Suppressor macrophage (primary cell): ENCODE data around the gene STPG4.
"Not testable (repeated sequence)": the region's sequence is repeated elsewhere in the genome, so short reads cannot be mapped to it uniquely, and the experiment has no call there.

Experiments used
- DNase-seq, 4 experiments: peaks; one replicate each; pipeline ENCODE4 v3.0.0-alpha.2; 2020 to 2022

Gene STPG4

GRCh38 chr2:47172922-47173695 lies 18.0 kb upstream of the STPG4 start:
- DNase-seq: no peak

GRCh38 chr2:47172156-47172921 lies 17.2 kb upstream of the STPG4 start:
- peak in 3 of 4 experiments; percentile 43 to 50 (median 46) for DNase-seq

- DNase-seq: no peak
Measured at GRCh38 chr2:47169784-47170183, 14.7 kb upstream of the STPG4 start.

- not testable (repeated sequence) for DNase-seq
Measured at GRCh38 chr2:47168895-47169294, 13.8 kb upstream of the STPG4 start.

- no peak for DNase-seq
Measured at GRCh38 chr2:47167149-47167548, 12.0 kb upstream of the STPG4 start.

GRCh38 chr2:47165001-47165555 lies 10.0 kb upstream of the STPG4 start:
- peak in 2 of 4 experiments; percentile 8 to 36 for DNase-seq

GRCh38 chr2:47162780-47163179 lies 7.7 kb upstream of the STPG4 start:
- no peak for DNase-seq

- no peak for DNase-seq
Measured at GRCh38 chr2:47161475-47161874, 6.4 kb upstream of the STPG4 start.

- DNase-seq: peak in 2 of 4 experiments; percentile 61 to 62
Measured at GRCh38 chr2:47160660-47161059, 5.6 kb upstream of the STPG4 start.

- no peak for DNase-seq
Measured at GRCh38 chr2:47160211-47160610, 5.1 kb upstream of the STPG4 start.

GRCh38 chr2:47159627-47160026 lies 4.5 kb upstream of the STPG4 start:
- no peak for DNase-seq

GRCh38 chr2:47158576-47158975 lies 3.5 kb upstream of the STPG4 start:
- no peak for DNase-seq

- peak in 1 of 4 experiments; percentile 19 for DNase-seq
Measured at GRCh38 chr2:47152803-47153202, 2.3 kb downstream of the STPG4 start.

GRCh38 chr2:47150175-47150574 lies 4.9 kb downstream of the STPG4 start:
- no peak for DNase-seq

GRCh38 chr2:47147021-47147420 lies 8.1 kb downstream of the STPG4 start:
- DNase-seq: no peak

- no peak for DNase-seq
Measured at GRCh38 chr2:47145466-47145865, 9.6 kb downstream of the STPG4 start.

- no peak for DNase-seq
Measured at GRCh38 chr2:47141520-47141919, 13.6 kb downstream of the STPG4 start.

GRCh38 chr2:47134386-47135090 lies 20.6 kb downstream of the STPG4 start:
- DNase-seq: no peak

- DNase-seq: no peak
Measured at GRCh38 chr2:47133046-47133445, 22.1 kb downstream of the STPG4 start.

- no peak for DNase-seq
Measured at GRCh38 chr2:47129191-47129706, 25.9 kb downstream of the STPG4 start.

- no peak for DNase-seq
Measured at GRCh38 chr2:47128705-47129104, 26.4 kb downstream of the STPG4 start.

GRCh38 chr2:47127862-47128543 lies 27.1 kb downstream of the STPG4 start:
- no peak for DNase-seq
